ENCODE data around the gene DIPK1B. TPM values are rescaled to one million over a fixed set of nuclear protein-coding genes. Genes with fewer than 3 reads are reported as not detected.

DIPK1B gene
- total and polyA plus RNA-seq, 2 experiments from 2014 or later = 18.7 to 60.0 TPM

DNA sequence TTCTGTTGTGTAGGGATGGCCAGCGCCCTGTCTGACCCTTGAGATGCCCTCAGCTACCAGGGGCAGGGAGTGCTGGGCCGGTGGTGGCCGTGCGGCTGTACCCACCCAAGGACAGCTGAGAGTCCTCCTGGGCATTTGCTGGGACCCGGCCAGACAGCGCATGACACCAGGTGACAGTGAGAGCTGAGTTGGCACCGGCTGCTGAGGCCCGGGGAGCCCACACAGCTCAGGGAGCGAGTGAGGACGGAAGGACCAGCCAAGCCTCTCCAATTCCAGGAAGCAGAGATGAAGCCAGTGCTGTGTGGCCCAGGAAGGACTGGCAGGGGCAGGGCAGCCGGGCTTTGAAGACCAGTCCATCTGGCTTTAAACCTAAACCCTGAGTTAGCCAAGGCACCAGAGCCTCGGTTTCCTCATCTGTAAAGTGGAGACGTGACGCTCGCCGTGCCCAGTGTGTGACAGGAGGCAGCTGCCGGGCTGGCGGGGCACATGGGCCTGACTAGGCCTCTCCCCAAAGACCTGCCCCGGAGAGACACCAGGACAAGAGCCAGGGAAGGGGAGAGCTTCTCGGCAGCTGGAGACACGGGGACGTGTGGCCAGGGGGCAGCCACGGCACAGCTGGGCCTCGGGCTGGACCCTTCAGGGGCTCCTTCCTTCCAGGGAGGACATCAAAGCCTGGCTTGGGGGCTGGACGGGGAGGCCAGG, 22.1 kb upstream of the DIPK1B start:
- no peaks in the 10 kb centered on the region for H3K27me3 ChIP-seq (ENCODE audit: insufficient read depth)

More for the DNA sequence above, 22.1 kb upstream of the DIPK1B start:
- Histone ChIP-seq H3K4me2 (no peak overlapping the region), H3K9me2 (ENCODE audit: insufficient read depth) (no peaks in the 10 kb centered on the region), H3F3A (replicated peaks; ENCODE audit: low read depth) (0 out of 2 replicates have a peak, but pooled peaks cover 3% of the 10 kb centered on the region), H3K4me1 (ENCODE audit: insufficient read depth) (no peaks in the 10 kb centered on the region; the same call in 1 of the 2 replicates), H3K27ac (ENCODE audit: low read depth) (no peak overlapping the region), H2AFZ (no peak overlapping the region), H3K36me3 (ENCODE audit: insufficient read depth) (no peaks in the 10 kb centered on the region), H3K79me2 (replicated peaks; ENCODE audit: insufficient read depth) (peaks cover 7% of the 10 kb centered on the region; the same call in 1 of the 2 replicates), H3K4me3 (no peak overlapping the region), H4K20me1 (replicated peaks; ENCODE audit: insufficient read depth) (no peaks in the 10 kb centered on the region)
- DNase-seq (ENCODE audit: low spot score) (no peak), ATAC-seq (no peak)
- no peak overlapping the region for H3K27ac Mint-ChIP-seq
- H3K36me3 Mint-ChIP-seq (ENCODE audit: low read depth) = no peaks in the 10 kb centered on the region
- peaks cover 20% of the 10 kb centered on the region for H3K27me3 Mint-ChIP-seq (ENCODE audit: insufficient read depth, low read depth, poor library complexity)
- H3K4me3 Mint-ChIP-seq = no peak overlapping the region
- H3K9me3 Mint-ChIP-seq = no peaks in the 10 kb centered on the region
- H3K4me1 Mint-ChIP-seq = peaks cover 10% of the 10 kb centered on the region; the same call in 2 of the 3 replicates
- no peak for TF ChIP-seq NANOG (IDR thresholded peaks at IDR 0.05; ENCODE audit: borderline replicate concordance)
- TF ChIP-seq ZNF114 (CRISPR knock-in tag; IDR thresholded peaks at IDR 0.05) = no peak
- TF ChIP-seq CREB1 (CRISPR knock-in tag; IDR thresholded peaks at IDR 0.05; ENCODE audit: low read depth) = no peak
- TF ChIP-seq EZH2phosphoT487 (IDR thresholded peaks at IDR 0.05; ENCODE audit: unreplicated experiment) = no peak
- TF ChIP-seq, protein P1, sequence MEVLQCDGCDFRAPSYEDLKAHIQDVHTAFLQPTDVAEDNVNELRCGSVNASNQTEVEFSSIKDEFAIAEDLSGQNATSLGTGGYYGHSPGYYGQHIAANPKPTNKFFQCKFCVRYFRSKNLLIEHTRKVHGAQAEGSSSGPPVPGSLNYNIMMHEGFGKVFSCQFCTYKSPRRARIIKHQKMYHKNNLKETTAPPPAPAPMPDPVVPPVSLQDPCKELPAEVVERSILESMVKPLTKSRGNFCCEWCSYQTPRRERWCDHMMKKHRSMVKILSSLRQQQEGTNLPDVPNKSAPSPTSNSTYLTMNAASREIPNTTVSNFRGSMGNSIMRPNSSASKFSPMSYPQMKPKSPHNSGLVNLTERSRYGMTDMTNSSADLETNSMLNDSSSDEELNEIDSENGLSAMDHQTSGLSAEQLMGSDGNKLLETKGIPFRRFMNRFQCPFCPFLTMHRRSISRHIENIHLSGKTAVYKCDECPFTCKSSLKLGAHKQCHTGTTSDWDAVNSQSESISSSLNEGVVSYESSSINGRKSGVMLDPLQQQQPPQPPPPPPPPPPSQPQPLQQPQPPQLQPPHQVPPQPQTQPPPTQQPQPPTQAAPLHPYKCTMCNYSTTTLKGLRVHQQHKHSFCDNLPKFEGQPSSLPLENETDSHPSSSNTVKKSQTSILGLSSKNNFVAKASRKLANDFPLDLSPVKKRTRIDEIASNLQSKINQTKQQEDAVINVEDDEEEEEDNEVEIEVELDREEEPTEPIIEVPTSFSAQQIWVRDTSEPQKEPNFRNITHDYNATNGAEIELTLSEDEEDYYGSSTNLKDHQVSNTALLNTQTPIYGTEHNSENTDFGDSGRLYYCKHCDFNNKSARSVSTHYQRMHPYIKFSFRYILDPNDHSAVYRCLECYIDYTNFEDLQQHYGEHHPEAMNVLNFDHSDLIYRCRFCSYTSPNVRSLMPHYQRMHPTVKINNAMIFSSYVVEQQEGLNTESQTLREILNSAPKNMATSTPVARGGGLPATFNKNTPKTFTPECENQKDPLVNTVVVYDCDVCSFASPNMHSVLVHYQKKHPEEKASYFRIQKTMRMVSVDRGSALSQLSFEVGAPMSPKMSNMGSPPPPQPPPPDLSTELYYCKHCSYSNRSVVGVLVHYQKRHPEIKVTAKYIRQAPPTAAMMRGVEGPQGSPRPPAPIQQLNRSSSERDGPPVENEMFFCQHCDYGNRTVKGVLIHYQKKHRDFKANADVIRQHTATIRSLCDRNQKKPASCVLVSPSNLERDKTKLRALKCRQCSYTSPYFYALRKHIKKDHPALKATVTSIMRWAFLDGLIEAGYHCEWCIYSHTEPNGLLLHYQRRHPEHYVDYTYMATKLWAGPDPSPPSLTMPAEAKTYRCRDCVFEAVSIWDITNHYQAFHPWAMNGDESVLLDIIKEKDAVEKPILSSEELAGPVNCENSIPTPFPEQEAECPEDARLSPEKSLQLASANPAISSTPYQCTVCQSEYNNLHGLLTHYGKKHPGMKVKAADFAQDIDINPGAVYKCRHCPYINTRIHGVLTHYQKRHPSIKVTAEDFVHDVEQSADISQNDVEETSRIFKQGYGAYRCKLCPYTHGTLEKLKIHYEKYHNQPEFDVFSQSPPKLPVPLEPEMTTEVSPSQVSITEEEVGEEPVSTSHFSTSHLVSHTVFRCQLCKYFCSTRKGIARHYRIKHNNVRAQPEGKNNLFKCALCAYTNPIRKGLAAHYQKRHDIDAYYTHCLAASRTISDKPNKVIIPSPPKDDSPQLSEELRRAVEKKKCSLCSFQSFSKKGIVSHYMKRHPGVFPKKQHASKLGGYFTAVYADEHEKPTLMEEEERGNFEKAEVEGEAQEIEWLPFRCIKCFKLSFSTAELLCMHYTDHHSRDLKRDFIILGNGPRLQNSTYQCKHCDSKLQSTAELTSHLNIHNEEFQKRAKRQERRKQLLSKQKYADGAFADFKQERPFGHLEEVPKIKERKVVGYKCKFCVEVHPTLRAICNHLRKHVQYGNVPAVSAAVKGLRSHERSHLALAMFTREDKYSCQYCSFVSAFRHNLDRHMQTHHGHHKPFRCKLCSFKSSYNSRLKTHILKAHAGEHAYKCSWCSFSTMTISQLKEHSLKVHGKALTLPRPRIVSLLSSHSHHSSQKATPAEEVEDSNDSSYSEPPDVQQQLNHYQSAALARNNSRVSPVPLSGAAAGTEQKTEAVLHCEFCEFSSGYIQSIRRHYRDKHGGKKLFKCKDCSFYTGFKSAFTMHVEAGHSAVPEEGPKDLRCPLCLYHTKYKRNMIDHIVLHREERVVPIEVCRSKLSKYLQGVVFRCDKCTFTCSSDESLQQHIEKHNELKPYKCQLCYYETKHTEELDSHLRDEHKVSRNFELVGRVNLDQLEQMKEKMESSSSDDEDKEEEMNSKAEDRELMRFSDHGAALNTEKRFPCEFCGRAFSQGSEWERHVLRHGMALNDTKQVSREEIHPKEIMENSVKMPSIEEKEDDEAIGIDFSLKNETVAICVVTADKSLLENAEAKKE (CRISPR knock-in tag; IDR thresholded peaks at IDR 0.05) = no peak
- TF ChIP-seq STAT1 (IDR thresholded peaks at IDR 0.05; ENCODE audit: unreplicated experiment) = no peak

All from GM23338 (cell line).